Measurements from ENCODE around the gene GSTP1.
"Not testable (repeated sequence)": the region's sequence is repeated elsewhere in the genome, so short reads cannot be mapped to it uniquely, and the experiment has no call there.

GSTP1 gene

GRCh38 chr11:67596753-67597300, 13.2 kb downstream of the GSTP1 start:
- DNase-seq (ENCODE audit: low read depth, low spot score) = no peak
- Histone ChIP-seq H3K4me3 (ENCODE audit: low read length) (no peak overlapping the region), H3K27me3 (ENCODE audit: control insufficient read depth, insufficient read depth, low read length) (no peaks in the 10 kb centered on the region), H3K36me3 (ENCODE audit: control insufficient read depth, insufficient read depth, low read length) (no peaks in the 10 kb centered on the region), H3K9me3 (ENCODE audit: control insufficient read depth, insufficient read depth, low read length) (no peaks in the 10 kb centered on the region), H3K4me1 (ENCODE audit: control insufficient read depth, insufficient read depth, low read length) (no peaks in the 10 kb centered on the region), H3K27ac (ENCODE audit: low read length) (no peak overlapping the region)
- WGBS (ENCODE audit: insufficient coverage, insufficient read length) = no CpG with 5 or more reads among the region's 1 CpG

- not testable (repeated sequence) for H3K9me3 ChIP-seq (ENCODE audit: control insufficient read depth, insufficient read depth, low read length); H3K27me3 ChIP-seq (ENCODE audit: control insufficient read depth, insufficient read depth, low read length); H3K27ac ChIP-seq (ENCODE audit: low read length); H3K36me3 ChIP-seq (ENCODE audit: control insufficient read depth, insufficient read depth, low read length); H3K4me1 ChIP-seq (ENCODE audit: control insufficient read depth, insufficient read depth, low read length); DNase-seq (ENCODE audit: low read depth, low spot score); H3K4me3 ChIP-seq (ENCODE audit: low read length)
- no CpG with 5 or more reads among the region's 3 CpGs for WGBS (ENCODE audit: insufficient coverage, insufficient read length)
These were observed 13.8 kb downstream of the GSTP1 start for GRCh38 chr11:67597458-67597857.

GRCh38 chr11:67597963-67598362, 14.4 kb downstream of the GSTP1 start:
- not testable (repeated sequence) for H3K4me3 ChIP-seq (ENCODE audit: low read length); H3K27ac ChIP-seq (ENCODE audit: low read length); H3K4me1 ChIP-seq (ENCODE audit: control insufficient read depth, insufficient read depth, low read length); H3K27me3 ChIP-seq (ENCODE audit: control insufficient read depth, insufficient read depth, low read length); DNase-seq (ENCODE audit: low read depth, low spot score); H3K9me3 ChIP-seq (ENCODE audit: control insufficient read depth, insufficient read depth, low read length); H3K36me3 ChIP-seq (ENCODE audit: control insufficient read depth, insufficient read depth, low read length)
- whole genome bisulfite sequencing (ENCODE audit: insufficient coverage, insufficient read length) = no CpG with 5 or more reads among the region's 26 CpGs

GRCh38 chr11:67599149-67599548, 15.5 kb downstream of the GSTP1 start:
- Histone ChIP-seq H3K9me3 (ENCODE audit: control insufficient read depth, insufficient read depth, low read length) (no peaks in the 10 kb centered on the region), H3K36me3 (ENCODE audit: control insufficient read depth, insufficient read depth, low read length) (no peaks in the 10 kb centered on the region), H3K27ac (ENCODE audit: low read length) (no peak overlapping the region), H3K4me1 (ENCODE audit: control insufficient read depth, insufficient read depth, low read length) (no peaks in the 10 kb centered on the region), H3K27me3 (ENCODE audit: control insufficient read depth, insufficient read depth, low read length) (no peaks in the 10 kb centered on the region), H3K4me3 (ENCODE audit: low read length) (no peak overlapping the region)
- no CpG with 5 or more reads among the region's 1 CpG for WGBS (ENCODE audit: insufficient coverage, insufficient read length)
- no peak for DNase-seq (ENCODE audit: low read depth, low spot score)

GRCh38 chr11:67600324-67601029, 16.9 kb downstream of the GSTP1 start:
- Histone ChIP-seq H3K27ac (ENCODE audit: low read length) (no peak overlapping the region), H3K27me3 (ENCODE audit: control insufficient read depth, insufficient read depth, low read length) (no peaks in the 10 kb centered on the region), H3K36me3 (ENCODE audit: control insufficient read depth, insufficient read depth, low read length) (no peaks in the 10 kb centered on the region), H3K4me1 (ENCODE audit: control insufficient read depth, insufficient read depth, low read length) (peaks cover 1% of the 10 kb centered on the region; the same call in 1 of the 2 replicates), H3K9me3 (ENCODE audit: control insufficient read depth, insufficient read depth, low read length) (no peaks in the 10 kb centered on the region), H3K4me3 (ENCODE audit: low read length) (no peak overlapping the region)
- no CpG with 5 or more reads among the region's 7 CpGs for WGBS (ENCODE audit: insufficient coverage, insufficient read length)
- DNase-seq (ENCODE audit: low read depth, low spot score) = no peak

GRCh38 chr11:67601098-67601497, 17.5 kb downstream of the GSTP1 start:
- H3K9me3 ChIP-seq (ENCODE audit: control insufficient read depth, insufficient read depth, low read length) = no peaks in the 10 kb centered on the region
- no peaks in the 10 kb centered on the region for H3K36me3 ChIP-seq (ENCODE audit: control insufficient read depth, insufficient read depth, low read length)
- WGBS (ENCODE audit: insufficient coverage, insufficient read length) = no CpG with 5 or more reads among the region's 7 CpGs
- no peak overlapping the region for H3K27ac ChIP-seq (ENCODE audit: low read length)
- DNase-seq (ENCODE audit: low read depth, low spot score) = no peak
- no peak overlapping the region for H3K4me3 ChIP-seq (ENCODE audit: low read length)
- peaks cover 2% of the 10 kb centered on the region; the same call in 1 of the 2 replicates for H3K4me1 ChIP-seq (ENCODE audit: control insufficient read depth, insufficient read depth, low read length)
- no peaks in the 10 kb centered on the region for H3K27me3 ChIP-seq (ENCODE audit: control insufficient read depth, insufficient read depth, low read length)

GRCh38 chr11:67604119-67604518, 20.5 kb downstream of the GSTP1 start:
- H3K4me1 ChIP-seq (ENCODE audit: control insufficient read depth, insufficient read depth, low read length); H3K27me3 ChIP-seq (ENCODE audit: control insufficient read depth, insufficient read depth, low read length); DNase-seq (ENCODE audit: low read depth, low spot score); H3K27ac ChIP-seq (ENCODE audit: low read length); H3K9me3 ChIP-seq (ENCODE audit: control insufficient read depth, insufficient read depth, low read length); H3K36me3 ChIP-seq (ENCODE audit: control insufficient read depth, insufficient read depth, low read length); H3K4me3 ChIP-seq (ENCODE audit: low read length): not testable (repeated sequence)
- WGBS (ENCODE audit: insufficient coverage, insufficient read length) = no CpG with 5 or more reads among the region's 4 CpGs

GRCh38 chr11:67604815-67605214, 21.2 kb downstream of the GSTP1 start:
- no CpG with 5 or more reads among the region's 2 CpGs for WGBS (ENCODE audit: insufficient coverage, insufficient read length)
- no peak for DNase-seq (ENCODE audit: low read depth, low spot score)
- H3K9me3 ChIP-seq (ENCODE audit: control insufficient read depth, insufficient read depth, low read length) = no peaks in the 10 kb centered on the region
- no peaks in the 10 kb centered on the region for H3K27me3 ChIP-seq (ENCODE audit: control insufficient read depth, insufficient read depth, low read length)
- peaks cover 2% of the 10 kb centered on the region for H3K4me1 ChIP-seq (ENCODE audit: control insufficient read depth, insufficient read depth, low read length)
- H3K27ac ChIP-seq (ENCODE audit: low read length) = no peak overlapping the region
- peaks cover 7% of the 10 kb centered on the region; the same call in 1 of the 2 replicates for H3K36me3 ChIP-seq (ENCODE audit: control insufficient read depth, insufficient read depth, low read length)
- no peak overlapping the region for H3K4me3 ChIP-seq (ENCODE audit: low read length)

GRCh38 chr11:67605231-67606011, 21.8 kb downstream of the GSTP1 start:
- Histone ChIP-seq H3K27ac (ENCODE audit: low read length) (no peak overlapping the region), H3K9me3 (ENCODE audit: control insufficient read depth, insufficient read depth, low read length) (no peaks in the 10 kb centered on the region)
- DNase-seq (ENCODE audit: low read depth, low spot score) = no peak

GRCh38 chr11:67606093-67606491, 22.5 kb downstream of the GSTP1 start:
- Histone ChIP-seq H3K4me1 (ENCODE audit: control insufficient read depth, insufficient read depth, low read length) (peaks cover 2% of the 10 kb centered on the region), H3K9me3 (ENCODE audit: control insufficient read depth, insufficient read depth, low read length) (no peaks in the 10 kb centered on the region), H3K36me3 (ENCODE audit: control insufficient read depth, insufficient read depth, low read length) (peaks cover 9% of the 10 kb centered on the region), H3K4me3 (ENCODE audit: low read length) (peak overlapping the region; percentile 73; the same call in 1 of the 2 replicates), H3K27me3 (ENCODE audit: control insufficient read depth, insufficient read depth, low read length) (no peaks in the 10 kb centered on the region), H3K27ac (ENCODE audit: low read length) (no peak overlapping the region)
- no peak for DNase-seq (ENCODE audit: low read depth, low spot score)
- WGBS (ENCODE audit: insufficient coverage, insufficient read length) = no CpG with 5 or more reads among the region's 17 CpGs

More at GRCh38 chr11:67605231-67606011, 21.8 kb downstream of the GSTP1 start:
- WGBS (ENCODE audit: insufficient coverage, insufficient read length) = no CpG with 5 or more reads among the region's 11 CpGs
- no peak overlapping the region for H3K4me3 ChIP-seq (ENCODE audit: low read length)
- H3K36me3 ChIP-seq (ENCODE audit: control insufficient read depth, insufficient read depth, low read length) = peaks cover 7% of the 10 kb centered on the region
- no peaks in the 10 kb centered on the region for H3K27me3 ChIP-seq (ENCODE audit: control insufficient read depth, insufficient read depth, low read length)
- H3K4me1 ChIP-seq (ENCODE audit: control insufficient read depth, insufficient read depth, low read length) = peaks cover 2% of the 10 kb centered on the region
